CD4-positive, alpha-beta T cell treated with Interferon alpha-2 for 1 hour (primary cell): ENCODE data around the gene PRKCE.

ENCODE experiments used
- DNase-seq, 2 donors: peaks; one replicate each; pipeline ENCODE4 v3.0.0-alpha.2; 2020 to 2022

PRKCE gene

DNA sequence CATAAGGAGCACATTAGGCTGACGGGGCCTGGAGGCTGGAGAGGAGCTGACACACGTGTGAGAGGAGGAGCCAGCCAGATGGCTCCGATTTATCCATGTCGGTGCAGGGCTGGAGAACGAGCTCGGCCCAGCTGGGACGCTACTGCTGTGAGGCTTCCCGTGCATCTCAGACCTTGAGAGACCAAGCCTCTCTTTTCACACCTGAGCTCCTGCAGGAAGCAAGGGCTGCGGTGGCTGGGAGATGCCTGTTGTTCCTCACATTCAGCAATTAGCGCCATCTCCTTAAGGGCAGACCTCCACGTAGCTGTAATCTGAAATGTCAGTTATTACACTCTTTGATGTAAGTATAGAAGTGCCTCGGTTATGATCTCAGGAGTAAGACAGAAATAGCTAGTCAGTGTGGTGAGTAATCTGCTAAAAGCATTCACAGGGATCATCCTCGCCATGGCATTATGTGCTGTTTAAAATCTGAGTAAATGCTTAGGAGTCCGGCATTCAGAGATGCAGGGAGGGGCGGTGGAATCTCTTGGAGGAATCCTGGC lies 107.9 kb downstream of the PRKCE start:
- no peak for DNase-seq

DNA sequence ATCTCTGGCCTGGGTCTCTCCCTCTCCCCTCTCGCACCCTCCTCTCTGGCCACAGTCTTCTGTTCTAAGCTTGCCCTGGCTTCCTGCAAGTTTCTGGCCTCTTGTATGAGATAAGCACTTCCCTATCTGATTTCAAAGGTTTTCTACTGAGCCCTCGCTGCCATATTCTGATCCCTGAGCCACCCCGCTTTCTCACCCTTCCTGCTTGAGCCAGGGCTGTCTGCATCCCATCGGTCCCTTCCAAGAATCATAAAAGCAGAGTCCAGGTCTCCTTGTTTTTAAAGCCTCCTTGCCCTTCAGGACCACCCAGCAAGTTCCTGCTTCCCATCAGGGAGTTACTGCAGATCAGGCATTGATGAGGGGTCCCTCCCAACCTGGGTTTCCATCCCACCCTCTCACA lies 110.2 kb downstream of the PRKCE start:
- no peak for DNase-seq

DNA sequence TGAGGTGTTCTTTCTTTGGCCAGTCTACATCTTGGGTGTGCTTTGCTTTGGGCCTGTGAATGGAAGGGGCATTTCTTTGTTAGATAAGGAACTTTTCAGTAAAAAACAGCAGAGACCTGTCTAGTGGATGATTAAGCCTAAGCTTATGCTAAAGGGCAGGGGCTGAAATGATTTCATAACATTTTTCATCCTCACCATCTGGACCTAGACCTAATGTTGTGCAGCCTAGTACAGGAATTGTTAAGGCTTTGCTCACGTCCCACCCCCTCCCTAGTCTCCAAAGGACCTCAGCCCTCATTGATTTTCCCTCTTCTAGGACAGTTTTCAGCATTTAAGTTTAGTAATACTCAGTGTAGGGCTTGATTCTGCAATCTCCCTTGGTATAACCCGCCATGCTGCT lies 111.8 kb downstream of the PRKCE start:
- DNase-seq = no peak

DNA sequence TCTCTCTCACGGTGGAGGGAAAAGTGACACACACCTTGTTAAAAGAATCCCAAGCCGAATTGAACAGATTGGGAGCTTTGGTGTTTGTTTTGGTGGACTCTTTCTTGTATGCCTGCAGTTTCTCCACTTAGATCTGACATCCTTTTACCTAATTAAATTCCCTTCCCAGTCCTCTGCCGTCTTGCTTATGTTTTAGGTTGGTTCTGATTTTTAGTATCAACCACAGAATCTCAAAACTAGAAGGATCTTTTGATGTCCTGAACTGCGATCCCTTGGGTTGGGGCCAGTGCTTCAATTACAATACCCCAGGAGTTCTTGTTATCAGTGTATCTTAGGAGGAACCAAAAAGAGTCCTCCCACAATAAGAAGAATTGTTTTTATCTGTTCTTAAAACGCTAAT lies 112.3 kb downstream of the PRKCE start:
- no peak for DNase-seq

DNA sequence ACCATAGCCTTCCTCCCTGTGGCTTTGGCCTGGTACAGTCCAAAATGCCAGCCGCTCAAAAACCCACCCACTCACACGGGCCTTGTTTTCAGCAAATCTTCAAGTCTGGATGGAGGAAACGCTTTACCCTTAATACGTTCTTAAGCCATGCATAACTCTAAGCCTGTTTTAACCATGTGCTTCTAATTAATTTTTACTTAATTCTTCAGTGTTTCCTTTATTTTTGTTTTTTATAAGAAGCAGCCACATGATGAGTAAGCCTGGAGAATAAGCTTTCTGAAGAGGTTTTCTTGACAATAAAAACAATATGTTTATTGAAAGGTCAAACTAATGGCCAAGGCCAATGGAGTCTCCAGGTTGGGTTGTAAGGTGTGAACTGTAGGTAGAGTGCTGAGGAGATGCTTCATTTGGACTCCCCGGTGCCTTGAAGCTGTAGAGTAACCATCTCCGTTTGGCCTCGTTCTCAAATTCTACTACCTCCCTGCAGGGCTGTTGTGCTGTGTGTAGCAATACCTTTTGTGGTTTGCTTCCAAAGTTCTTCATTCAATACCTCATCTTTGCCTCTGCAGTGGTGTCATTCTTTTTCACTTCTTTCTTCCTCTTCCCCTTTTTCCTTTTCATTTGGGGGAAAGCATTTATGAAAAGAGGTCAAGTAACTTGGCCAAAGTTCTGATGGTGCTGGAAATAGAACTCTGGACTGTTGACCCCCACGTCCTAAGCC lies 113.7 kb downstream of the PRKCE start:
- DNase-seq = no peak

DNA sequence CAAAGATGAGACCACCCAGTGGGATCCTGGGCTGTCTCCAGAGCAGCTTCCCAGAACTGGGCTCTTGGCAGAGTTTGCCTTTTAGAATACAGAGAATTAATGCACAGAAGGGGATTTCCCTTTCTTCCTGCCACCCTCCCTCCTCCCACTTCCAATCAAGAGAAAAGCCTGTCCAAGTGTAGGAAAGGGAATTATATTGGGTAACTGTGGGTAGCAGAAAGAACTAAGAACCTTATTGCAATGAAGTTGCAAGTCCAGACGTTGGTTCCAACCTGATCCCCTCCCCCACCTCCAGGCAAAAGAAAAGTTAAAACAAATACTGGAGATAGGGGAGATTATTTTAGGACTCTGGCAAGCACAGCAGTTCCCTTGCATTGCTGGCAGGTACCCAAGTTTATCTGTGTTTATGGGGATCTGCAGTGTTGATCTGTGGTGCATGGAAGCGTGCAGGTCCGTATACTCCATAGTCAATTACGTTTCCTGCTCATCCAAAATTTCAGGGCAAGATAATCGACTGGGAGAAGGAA lies 114.3 kb downstream of the PRKCE start:
- DNase-seq = no peak

DNA sequence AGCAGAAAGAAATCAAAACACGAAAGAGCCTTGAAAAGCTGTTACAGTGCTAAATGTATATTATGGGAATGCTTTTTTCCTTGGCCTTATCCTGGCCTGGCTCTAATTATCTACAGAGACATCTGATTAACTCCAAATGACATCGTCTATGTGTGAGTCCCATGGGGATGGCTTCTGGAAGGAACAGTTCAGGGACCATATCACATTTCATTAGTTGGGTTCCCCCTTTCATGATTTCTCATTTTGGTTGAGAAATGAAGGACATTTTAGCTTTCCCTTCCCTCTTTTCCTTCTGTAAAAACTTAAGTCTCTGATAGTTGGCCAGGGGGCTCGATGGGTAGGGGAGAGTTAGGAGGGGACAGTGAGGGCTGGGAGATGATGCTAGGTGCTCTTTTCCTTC lies 116.7 kb downstream of the PRKCE start:
- DNase-seq = no peak

DNA sequence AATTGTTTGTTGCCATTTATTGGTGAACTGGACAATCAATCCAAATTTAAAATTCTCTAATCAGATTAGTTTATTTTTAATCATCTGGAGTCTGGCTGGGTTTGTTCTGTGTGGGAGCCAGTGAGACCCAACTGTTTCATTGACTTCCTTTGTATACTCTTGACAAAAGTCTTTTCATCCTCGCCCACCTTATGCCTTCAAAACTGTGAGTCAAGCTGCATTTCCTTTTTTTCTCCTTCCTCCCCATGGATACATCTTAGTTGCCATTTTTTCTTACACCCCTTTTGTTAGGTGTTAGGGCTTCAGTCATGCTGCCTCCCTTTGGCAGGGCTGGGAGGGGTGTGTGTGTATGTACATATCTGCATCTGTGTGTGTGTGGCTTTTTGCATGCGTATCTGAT lies 117.6 kb downstream of the PRKCE start:
- no peak for DNase-seq

DNA sequence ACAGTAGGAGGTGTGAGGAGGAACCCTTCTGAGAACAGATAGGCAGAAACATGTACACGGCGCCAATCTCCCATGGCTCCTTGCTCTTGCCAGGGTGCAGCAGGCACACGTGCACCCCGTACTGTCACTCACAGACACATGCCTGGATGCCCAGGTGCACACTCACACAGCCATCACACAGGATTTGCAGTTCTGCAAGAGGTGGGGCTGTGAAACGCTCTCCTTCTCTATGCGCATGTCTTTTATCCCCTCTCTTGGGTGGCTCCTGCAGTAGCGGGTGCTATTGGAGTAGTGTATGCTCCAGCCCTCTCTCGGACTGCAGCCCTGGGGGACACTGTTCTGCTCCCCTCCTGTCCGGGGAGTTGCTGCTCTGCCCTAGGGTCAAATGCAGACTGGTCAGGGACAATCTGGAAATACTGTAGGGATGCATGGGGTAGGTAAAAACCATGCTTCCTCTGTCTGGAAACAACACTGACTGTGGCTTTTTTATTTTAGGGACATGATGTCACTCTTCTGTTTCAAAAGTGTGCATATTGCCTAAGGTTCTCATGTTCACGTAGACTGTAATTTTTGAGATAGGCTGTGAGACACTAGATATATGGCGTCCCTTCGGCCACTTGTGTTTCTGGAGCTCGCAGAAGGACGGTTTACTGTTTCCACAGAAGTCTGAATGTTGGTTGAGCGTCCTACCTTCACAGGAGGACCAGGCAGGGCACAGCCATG lies 118.5 kb downstream of the PRKCE start:
- no peak for DNase-seq

DNA sequence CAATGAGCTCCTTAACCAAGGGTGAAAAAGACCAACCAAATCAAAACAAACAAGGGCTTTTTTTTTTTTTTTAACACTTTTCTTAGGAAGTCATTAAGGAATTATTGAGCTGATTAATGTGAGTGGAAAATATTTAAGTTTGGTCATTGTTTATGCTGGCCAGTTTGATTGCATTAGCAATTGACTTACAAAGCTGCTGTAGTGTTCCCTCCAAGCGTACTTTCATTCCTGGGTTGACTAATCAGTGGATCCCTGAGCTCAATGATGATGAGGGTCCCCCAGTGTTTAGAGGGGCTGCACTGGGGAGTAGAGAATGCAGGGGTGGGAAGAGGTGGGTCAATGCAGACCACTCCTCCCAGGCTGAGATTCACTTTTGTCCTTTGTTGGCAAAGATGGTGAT lies 119.3 kb downstream of the PRKCE start:
- DNase-seq = no peak

DNA sequence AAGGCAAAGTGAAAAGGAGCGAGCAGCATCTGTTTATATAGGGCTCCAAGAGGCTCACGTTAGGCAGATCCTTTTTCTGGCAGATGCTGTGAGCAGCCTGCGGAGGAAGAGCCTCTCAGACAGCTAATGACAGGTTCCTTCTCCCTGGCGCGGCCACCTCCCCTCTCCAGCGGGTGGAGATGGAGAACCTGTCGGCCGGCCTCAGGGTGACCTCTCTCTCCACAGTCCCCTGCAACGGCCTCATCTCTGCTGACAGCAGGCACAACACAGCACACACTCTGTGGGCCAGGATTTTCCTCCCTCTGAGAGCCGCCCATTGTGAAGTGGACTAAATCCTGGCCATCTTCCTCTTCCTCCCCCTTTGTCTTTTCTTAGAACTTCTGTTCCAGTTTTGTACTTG lies 119.8 kb downstream of the PRKCE start:
- peak; percentile 21 to 57 for DNase-seq

DNA sequence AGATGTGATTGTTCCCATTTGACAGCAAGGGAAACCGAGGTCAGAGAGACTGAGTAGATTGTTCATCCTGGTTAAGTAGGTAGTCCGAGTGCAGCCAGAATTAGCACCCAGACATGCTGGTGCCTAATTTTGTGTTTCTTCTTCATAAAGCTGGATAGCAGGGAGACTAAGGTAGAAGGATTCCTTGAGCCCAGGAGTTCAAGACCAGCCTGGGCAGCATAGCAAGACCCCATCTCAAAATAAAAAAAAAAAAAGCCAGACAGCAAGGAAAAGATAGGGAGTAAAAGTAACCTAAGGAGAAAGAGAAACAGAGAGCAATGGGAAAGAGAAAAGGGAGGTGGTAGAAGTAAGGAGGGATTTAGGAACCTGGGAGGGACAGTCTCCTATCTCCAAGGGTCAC lies 120.6 kb downstream of the PRKCE start:
- DNase-seq = no peak

DNA sequence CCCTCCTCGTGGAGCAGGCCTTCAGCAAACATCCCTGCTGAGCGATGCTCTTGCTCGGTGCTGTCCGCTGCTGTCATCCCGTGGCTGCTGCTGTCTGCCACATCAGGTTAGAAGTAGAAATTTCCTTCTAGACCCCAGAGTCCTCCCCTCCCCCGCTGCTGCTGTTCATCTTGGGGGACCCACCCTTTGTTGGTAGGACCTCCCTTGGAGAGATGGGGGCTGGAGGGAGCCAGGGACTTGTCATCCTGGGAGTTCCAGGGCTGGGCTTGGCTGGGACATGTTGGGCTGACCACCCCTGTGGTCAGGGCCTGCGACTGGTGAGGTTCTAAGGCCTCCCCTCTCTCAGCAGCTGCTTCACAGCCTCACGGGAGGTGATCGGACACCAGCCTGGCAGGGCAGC lies 122.4 kb downstream of the PRKCE start:
- DNase-seq = no peak

DNA sequence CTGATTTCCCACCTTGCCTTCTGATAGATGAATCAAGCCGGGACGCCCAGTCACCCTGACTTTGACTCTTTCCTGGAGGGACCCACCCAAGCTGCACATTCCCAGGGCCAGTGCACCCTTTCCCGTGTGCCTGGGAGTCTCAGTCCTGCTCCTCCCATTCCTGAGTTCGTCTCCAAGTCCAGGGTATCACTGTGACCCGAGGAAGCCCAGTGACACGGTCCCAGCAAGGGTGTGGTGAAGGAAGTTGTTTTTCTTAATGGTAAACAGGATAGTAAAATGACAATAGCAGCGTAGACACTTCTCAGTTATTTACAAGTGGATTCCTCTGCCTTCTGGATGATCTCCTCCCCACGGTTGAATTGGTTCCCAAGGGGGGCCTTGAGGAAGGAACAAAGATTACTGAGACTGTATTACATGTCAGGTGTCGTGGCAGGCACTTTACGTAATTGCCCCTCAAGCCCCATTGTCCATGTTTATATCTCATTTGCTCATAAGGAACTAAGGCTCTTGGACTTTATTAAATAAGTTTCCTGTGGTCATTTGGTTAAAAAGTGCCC lies 123.3 kb downstream of the PRKCE start:
- DNase-seq = no peak

DNA sequence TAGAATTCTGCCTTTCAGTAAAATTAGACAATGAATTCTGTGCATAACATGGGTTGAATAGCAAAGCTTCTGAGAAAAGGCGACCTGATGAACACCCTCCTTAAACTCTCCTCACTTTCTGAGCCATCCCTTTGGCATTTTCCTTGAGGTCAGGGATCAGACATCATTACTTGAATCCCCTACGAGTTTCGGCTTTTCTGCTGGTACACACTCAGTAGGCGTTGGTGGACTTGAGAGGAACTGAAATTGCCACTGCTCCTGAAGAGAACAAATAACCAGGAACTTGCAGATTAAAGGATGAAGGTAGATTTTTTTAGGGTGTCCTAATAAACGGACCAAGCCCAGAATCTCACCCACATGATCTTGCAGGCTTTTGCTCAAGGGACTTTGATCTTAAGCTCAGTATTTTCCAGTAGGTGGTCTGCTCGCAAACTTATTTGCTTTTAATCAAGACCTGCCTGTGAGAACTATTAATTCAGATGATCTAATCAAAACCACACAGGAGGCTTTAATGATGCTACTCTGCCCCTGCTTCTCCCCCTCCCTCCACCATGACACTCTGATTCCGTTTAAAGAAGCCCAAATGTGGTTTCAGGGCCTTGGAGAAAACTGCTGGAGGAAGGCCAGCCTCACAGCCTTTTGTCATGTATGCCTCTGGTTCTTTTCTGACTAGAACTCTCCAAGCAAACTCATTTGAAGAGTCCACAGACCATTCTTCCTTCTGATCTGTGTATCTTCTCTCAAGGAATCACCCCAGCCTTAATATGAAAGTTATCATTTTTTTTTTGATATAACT lies 124.9 kb downstream of the PRKCE start:
- DNase-seq = no peak

DNA sequence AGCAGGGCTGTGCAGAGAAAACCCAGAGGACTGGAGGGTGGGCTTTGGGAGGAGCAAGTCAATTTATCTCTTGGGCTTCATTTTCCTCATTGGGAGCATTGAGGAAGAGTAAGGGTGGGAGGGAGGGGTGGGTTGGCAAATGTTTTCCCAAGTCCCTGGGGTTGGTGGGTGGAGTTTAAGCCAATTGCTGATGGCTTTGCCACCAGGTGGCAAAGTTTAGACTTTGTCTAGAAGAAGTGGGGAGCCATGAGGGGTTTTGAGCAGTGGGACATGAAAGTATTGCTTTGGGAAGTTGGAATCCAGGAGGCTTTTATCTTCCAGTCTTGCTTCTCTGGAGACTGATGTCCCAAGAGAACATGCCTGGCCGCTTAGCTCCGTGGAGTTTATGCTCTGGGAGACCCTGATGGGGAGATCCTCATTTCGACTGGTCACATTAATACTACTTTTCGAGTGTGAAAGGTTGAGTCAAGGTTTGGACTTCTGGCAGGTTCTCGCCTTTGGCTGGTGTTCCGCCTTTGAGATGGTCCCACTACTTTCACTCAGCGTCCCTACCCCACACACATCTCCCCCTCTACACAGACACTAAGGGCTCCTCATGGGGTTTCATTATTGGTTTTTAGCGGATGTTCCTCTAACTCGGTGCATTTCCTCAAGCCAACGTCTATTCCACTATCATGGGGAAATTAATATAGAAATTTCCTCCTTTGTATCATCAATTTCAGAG lies 126.7 kb downstream of the PRKCE start:
- no peak for DNase-seq

DNA sequence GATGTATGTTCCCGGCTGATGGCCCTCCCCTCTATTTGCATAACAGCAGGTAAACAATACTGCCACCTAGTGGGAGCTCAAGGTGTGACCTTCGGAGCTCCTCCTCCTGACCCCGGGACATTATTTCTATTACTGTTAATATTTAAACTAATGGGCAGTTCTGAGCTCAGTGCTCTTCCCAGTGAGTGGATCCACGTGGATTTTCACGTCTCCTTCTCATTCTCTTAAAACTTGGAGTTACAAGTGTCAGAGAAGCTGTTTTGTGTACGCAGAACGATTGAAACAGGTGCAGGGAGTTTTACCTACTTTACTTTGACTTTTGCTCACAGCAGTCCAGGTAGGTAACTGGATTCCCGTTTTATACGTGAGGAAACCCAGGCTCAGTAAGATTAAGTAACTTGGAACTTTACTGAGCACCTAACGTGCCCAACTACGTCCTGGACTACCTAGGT lies 127.3 kb downstream of the PRKCE start:
- DNase-seq = peak; percentile 72 to 82

DNA sequence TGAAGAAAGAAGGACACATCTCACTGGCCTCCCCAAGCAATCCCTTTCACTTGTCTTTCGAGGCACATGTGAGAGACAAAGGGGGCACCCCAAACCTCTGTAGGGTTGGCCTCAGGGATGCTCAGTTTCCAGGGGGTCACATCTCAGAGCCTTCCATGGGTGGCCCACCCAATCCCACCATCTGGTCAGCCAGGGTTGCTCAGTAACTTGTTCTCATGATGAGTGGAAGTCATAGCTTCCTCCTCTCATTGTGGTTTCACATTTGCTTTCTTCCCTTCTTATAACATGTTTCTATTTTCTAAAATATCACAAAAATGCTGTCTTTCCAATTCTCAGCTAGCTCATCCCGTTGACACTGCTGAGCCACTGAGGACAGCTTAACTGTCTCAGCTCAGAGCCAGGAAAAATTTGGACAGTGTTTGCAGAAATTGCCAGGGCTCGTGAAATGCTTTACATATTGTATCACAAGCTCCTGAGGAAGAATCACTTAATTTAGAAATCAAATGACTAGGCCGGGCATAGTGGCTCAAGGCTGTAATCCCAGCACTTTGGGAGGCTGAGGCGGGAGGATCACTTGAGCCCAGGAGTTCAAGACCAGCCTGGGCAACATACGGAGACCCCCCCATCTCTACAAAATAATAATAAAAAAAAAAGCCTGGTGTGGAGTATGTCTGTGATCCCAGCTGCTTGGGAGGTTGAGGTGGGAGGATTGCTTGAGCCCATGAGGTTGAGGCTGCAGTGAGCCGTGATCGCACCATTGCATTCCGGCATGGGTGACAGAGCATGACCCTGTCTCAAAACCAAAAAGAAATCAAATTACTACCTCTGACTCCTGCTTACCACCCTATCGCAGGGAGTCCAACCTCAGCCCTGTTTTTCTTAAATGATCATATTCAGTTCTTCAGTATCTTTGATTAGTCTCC lies 129.3 kb downstream of the PRKCE start:
- no peak for DNase-seq

DNA sequence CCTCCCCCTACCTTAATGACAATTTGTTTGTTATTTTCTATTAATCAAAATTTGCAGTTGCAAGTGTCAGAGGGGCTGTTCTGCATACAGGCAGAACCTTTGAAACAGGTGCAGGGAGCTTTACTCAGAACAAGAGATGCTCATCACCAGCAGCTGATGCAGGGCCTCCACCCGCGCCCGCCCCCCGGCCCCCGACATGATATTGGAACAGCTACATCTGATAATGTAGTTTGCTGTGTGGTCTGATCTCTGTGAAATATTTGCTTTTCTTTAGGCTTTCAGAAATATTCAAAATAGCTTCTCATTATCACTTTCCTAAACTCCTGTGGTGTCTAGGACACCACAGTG lies 130.0 kb downstream of the PRKCE start:
- DNase-seq = no peak

DNA sequence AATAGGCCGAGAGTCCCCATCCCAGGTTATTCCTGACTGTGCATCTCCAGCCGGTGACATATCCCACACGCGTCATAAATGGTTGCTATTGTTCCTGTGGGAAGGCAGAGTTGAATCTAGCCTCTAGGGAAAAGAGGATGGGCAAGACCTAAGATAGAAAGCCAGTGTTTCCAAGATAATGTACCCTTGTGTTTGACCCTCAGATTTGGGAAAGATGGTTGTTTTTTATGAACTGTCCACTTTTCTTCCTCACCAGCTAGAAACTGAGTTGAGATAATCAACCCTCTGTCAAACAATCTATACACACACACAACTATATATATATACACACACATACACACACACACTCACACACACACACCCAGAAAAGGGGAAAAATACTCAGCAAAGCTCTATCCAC lies 131.0 kb downstream of the PRKCE start:
- DNase-seq = no peak

DNA sequence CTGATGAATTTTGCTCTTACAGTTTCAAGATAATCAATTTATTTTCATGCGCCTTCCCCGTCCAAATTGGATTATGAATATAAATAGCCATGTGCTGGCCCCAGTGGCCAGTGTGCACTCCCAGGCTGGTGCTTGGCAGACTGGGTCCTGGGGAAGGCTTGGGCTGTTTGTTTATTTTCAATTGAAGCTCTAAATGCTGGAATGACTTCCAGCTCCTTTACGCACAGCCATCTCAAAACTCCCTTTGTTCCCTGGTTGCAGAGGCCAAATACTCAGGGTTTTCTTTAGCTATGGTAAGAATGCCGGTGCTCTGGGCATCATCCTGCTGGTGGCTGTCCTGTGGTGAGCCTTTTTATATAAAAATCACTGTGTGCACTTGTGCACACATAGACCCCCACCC lies 131.5 kb downstream of the PRKCE start:
- no peak for DNase-seq
